ENCODE results near the gene FDX2.

- no peak for TF ChIP-seq SP1 (IDR thresholded peaks at IDR 0.05)
- TF ChIP-seq SP1 (CRISPR knock-in tag; IDR thresholded peaks at IDR 0.05): no peak
- TF ChIP-seq ZNF792 (CRISPR knock-in tag; IDR thresholded peaks at IDR 0.05): no peak
- TF ChIP-seq RFX5 (IDR thresholded peaks at IDR 0.05; ENCODE audit: low read depth, low read length): no peak
- TF ChIP-seq RAD51 (IDR thresholded peaks at IDR 0.05; ENCODE audit: borderline replicate concordance): no peak
- TF ChIP-seq U2AF2 (IDR thresholded peaks at IDR 0.05; ENCODE audit: low read depth, low read length): no peak
- no peak for TF ChIP-seq POLR2A (IDR thresholded peaks at IDR 0.05; ENCODE audit: insufficient read depth in 1 of 2, low read depth in 2 of 2, low read length in 2 of 2)
- no peak for TF ChIP-seq MTA3 (CRISPR knock-in tag; IDR thresholded peaks at IDR 0.05)
- TF ChIP-seq TAF1 (CRISPR knock-in tag; IDR thresholded peaks at IDR 0.05): no peak
- no peak for TF ChIP-seq ZNF549 (CRISPR knock-in tag; IDR thresholded peaks at IDR 0.05)
- TF ChIP-seq NFE2L1 (CRISPR knock-in tag; IDR thresholded peaks at IDR 0.05; ENCODE audit: borderline replicate concordance): no peak
- no peak for TF ChIP-seq SIX4 (CRISPR knock-in tag; IDR thresholded peaks at IDR 0.05)
- no peak for TF ChIP-seq ZBTB25 (CRISPR knock-in tag; IDR thresholded peaks at IDR 0.05)
- TF ChIP-seq CTCF (CRISPR knock-in tag; IDR thresholded peaks at IDR 0.05): no peak
- TF ChIP-seq CEBPB (IDR thresholded peaks at IDR 0.05; ENCODE audit: borderline replicate concordance, low read depth, low read length): no peak
Measured at GRCh38 chr19:10362259-10362658, 46.4 kb upstream of the FDX2 start.
